Esophagus muscularis mucosa (tissue), 4 donors: Measurements from ENCODE around the gene BLOC1S3.

Experiments used
- EP300 ChIP-seq: sonication (generic); formaldehyde crosslinking; IDR thresholded peaks from one replicate; pipeline ENCODE4 v1.6.1; 2017; ENCODE audit warnings: antibody characterized with exemption
- POLR2A ChIP-seq: fragments of 450-650 bp; IDR thresholded peaks from one replicate; pipeline ENCODE4 v1.6.1; 2017; ENCODE audit warnings: antibody characterized with exemption, moderate library complexity, mild to moderate bottlenecking, low read depth
- POLR2AphosphoS5 ChIP-seq, 2 donors: sonication (generic); formaldehyde crosslinking; IDR thresholded peaks; one replicate each; pipeline ENCODE4 v1.6.1; 2017; ENCODE audit warnings: antibody characterized with exemption in 2 of 2
- TF ChIP-seq, protein P1 (sequence below), 3 experiments: fragments of 200-600 bp in 2 of 3; fragments of 450-650 bp in 1 of 3; sonication (generic) in 2 of 3; IDR thresholded peaks; one replicate each; pipeline ENCODE4 v1.5.1; 2017 to 2019; ENCODE audit warnings: antibody characterized with exemption in 3 of 3, mild to moderate bottlenecking in 2 of 3, moderate library complexity in 1 of 3

- TF ChIP-seq, protein P1, sequence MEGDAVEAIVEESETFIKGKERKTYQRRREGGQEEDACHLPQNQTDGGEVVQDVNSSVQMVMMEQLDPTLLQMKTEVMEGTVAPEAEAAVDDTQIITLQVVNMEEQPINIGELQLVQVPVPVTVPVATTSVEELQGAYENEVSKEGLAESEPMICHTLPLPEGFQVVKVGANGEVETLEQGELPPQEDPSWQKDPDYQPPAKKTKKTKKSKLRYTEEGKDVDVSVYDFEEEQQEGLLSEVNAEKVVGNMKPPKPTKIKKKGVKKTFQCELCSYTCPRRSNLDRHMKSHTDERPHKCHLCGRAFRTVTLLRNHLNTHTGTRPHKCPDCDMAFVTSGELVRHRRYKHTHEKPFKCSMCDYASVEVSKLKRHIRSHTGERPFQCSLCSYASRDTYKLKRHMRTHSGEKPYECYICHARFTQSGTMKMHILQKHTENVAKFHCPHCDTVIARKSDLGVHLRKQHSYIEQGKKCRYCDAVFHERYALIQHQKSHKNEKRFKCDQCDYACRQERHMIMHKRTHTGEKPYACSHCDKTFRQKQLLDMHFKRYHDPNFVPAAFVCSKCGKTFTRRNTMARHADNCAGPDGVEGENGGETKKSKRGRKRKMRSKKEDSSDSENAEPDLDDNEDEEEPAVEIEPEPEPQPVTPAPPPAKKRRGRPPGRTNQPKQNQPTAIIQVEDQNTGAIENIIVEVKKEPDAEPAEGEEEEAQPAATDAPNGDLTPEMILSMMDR (IDR thresholded peaks at IDR 0.05): no peak
- TF ChIP-seq POLR2A (no peak), EP300 (no peak), POLR2AphosphoS5 (IDR thresholded peaks at IDR 0.05) (no peak)
Measured at GRCh38 chr19:45130888-45131615, 47.5 kb upstream of the BLOC1S3 start.
